HG03469 (cell line): Measurements from ENCODE around the gene VSIG10.
"Not testable (repeated sequence)": the region's sequence is repeated elsewhere in the genome, so short reads cannot be mapped to it uniquely, and the experiment has no call there.

Experiments used
- ATAC-seq: cut with Tn5 transposase; IDR thresholded peaks from one replicate; pipeline ENCODE4 v1.9.1; 2021; ENCODE audit warnings: mild to moderate bottlenecking, moderate library complexity, moderate number of reproducible peaks; ENCODE audit not compliant: unreplicated experiment

Gene VSIG10, protein sequence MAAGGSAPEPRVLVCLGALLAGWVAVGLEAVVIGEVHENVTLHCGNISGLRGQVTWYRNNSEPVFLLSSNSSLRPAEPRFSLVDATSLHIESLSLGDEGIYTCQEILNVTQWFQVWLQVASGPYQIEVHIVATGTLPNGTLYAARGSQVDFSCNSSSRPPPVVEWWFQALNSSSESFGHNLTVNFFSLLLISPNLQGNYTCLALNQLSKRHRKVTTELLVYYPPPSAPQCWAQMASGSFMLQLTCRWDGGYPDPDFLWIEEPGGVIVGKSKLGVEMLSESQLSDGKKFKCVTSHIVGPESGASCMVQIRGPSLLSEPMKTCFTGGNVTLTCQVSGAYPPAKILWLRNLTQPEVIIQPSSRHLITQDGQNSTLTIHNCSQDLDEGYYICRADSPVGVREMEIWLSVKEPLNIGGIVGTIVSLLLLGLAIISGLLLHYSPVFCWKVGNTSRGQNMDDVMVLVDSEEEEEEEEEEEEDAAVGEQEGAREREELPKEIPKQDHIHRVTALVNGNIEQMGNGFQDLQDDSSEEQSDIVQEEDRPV

GRCh38 chr12:118103601-118104382, at the start of gene VSIG10:
TSS of gene VSIG10 (minus strand) at chr12:118104011. CDS start at chr12:118103671, 340 bp downstream.
- ATAC-seq = no peak

- no peak for ATAC-seq
These were observed 47.9 kb upstream of the VSIG10 start for GRCh38 chr12:118151755-118152154.

GRCh38 chr12:118150625-118151024, 46.8 kb upstream of the VSIG10 start:
- no peak for ATAC-seq

- no peak for ATAC-seq
These were observed 44.5 kb upstream of the VSIG10 start for GRCh38 chr12:118148287-118148686.

- ATAC-seq = no peak
These were observed 42.0 kb upstream of the VSIG10 start for GRCh38 chr12:118145798-118146156.

GRCh38 chr12:118145113-118145797, 41.4 kb upstream of the VSIG10 start:
- ATAC-seq = no peak

DNA sequence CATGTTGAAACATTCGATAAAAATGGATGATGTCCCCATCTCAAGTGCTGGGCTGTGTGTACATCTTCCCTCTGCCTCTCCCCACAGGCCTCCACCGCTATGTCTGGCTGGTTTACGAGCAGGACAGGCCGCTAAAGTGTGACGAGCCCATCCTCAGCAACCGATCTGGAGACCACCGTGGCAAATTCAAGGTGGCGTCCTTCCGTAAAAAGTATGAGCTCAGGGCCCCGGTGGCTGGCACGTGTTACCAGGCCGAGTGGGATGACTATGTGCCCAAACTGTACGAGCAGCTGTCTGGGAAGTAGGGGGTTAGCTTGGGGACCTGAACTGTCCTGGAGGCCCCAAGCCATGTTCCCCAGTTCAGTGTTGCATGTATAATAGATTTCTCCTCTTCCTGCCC, 40.7 kb upstream of the VSIG10 start:
- no peak for ATAC-seq

DNA sequence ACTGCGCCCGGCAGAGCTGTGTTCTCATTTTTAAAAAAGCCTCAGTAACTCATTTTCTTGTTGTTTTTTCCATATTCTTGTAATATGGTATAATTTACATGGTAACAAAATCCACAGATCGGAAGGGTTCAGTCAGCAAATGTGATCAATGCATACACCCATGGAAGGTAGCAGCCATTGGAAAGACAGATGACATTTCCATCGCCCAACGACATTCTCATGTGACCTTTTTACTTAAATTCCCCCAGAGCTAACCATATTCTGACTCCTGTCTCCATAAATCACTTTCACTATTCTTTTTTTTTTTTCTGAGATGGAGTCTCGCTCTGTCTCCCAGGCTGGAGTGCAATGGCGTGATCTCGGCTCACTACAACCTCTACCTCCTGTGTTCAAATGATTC, 37.0 kb upstream of the VSIG10 start:
- ATAC-seq = no peak

- ATAC-seq = no peak
These were observed 33.4 kb upstream of the VSIG10 start for GRCh38 chr12:118137148-118137678.

DNA sequence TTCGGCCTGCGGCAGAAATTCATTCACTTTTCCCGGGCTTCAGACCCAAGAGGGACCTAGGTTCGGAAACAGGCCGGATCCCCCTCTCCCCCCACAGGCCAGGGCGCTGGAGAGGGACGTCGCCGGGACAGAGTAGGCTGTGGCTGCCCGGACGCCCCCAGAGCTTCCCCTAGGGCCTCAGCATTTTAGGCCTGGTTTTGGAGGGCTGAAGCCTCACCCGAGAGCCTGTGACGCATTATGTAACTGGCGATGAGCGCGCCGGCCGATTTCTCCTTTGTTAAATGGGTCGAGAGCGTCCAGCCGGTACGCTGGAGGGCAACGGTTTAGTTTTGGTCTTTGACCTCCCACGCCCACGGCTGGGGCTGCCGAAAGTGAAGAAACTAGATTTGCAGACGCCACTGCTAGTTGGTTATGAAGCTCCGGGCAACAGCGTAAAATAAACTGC, 32.8 kb upstream of the VSIG10 start:
- peak; percentile 18 for ATAC-seq

GRCh38 chr12:118135788-118136558, 32.2 kb upstream of the VSIG10 start, which contains the start of gene PEBP1:
TSS of gene PEBP1 (plus strand) at chr12:118136124. CDS start at chr12:118136210, 86 bp downstream.
- ATAC-seq = peak; percentile 87

DNA sequence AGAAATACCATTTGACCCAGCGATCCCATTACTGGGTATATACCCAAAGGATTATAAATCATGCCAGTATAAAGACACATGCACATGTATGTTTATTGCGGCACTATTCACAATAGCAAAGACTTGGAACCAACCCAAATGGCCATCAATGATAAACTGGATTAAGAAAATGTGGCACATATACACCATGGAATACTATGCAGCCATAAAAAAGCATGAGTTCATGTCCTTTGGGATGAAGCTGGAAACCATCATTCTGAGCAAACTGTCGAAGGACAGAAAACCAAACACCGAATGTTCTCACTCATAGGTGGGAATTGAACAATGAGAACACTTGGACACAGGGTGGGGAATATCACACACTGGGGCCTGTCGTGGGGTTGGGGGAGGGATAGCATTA, 25.6 kb upstream of the VSIG10 start:
- not testable (repeated sequence) for ATAC-seq

- no peak for ATAC-seq
These were observed 24.1 kb upstream of the VSIG10 start for GRCh38 chr12:118127867-118128266.

GRCh38 chr12:118126119-118126757, 22.4 kb upstream of the VSIG10 start:
- no peak for ATAC-seq

- no peak for ATAC-seq
These were observed 21.9 kb upstream of the VSIG10 start for GRCh38 chr12:118125743-118126118.

- ATAC-seq = no peak
These were observed 20.6 kb upstream of the VSIG10 start for GRCh38 chr12:118124333-118124874.

GRCh38 chr12:118122264-118122663, 18.5 kb upstream of the VSIG10 start:
- no peak for ATAC-seq

DNA sequence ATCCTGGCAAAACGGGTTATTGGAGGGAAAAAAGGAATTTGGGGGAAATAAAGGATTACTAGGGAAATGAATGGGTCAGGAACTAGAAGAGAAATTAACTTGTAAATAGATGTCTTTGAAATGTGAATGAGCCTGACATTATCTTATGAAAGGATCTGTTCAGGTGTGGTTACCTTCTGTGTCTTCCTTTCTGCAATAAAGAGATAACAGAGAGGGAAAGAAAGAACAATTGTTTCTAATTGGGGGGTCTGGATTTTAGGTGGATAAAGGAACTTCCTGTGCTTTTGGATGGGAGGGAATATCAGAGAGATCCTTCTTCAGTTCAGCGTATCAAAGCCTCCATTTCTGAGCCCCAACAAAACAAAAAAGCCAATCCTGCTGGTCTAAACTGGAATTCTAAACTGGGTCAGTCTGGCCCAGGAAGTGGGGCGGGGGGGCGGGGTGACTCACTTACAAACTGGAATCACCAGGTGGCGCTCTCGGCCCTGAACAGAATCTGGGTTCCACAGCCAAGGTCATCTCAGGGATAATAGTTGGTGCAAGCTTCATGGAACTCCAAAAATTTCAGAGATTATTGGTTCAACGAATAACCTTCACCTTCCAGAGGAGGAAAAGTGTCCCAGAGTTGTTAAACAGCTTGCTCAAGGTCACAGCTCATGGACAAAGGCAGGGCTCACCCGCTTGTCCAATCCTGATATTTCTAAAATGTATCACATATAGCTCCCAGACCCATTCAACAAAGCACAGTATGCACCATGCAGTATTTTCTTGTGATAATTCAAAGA, 17.0 kb upstream of the VSIG10 start:
- no peak for ATAC-seq
